Coronary artery (tissue), 2 donors: ENCODE data around the gene MEIS2.

Experiments used
- DNase-seq: peaks from one replicate; pipeline ENCODE4 v3.0.0-alpha.2; 2017; ENCODE audit warnings: low spot score
- H3K27ac ChIP-seq, 2 donors: fragments of 200-600 bp; sonication (generic); one replicate each; pipeline ENCODE4 v1.5.1; 2016 to 2019
- H3K4me3 ChIP-seq: fragments of 200-600 bp; sonication (generic); 2 replicates; pipeline ENCODE4 v1.5.1; 2016; ENCODE audit warnings: mild to moderate bottlenecking, moderate library complexity
- CTCF ChIP-seq: fragments of 200-600 bp; sonication (generic); IDR thresholded peaks from one replicate; pipeline ENCODE4 v1.5.1; 2019; ENCODE audit warnings: antibody characterized with exemption

MEIS2 gene

GRCh38 chr15:37061996-37062395, 38.4 kb downstream of the MEIS2 start:
- no peak for DNase-seq
- H3K4me3 ChIP-seq = no peak overlapping the region
- TF ChIP-seq CTCF = no peak
- no peak overlapping the region for H3K27ac ChIP-seq

- H3K27ac ChIP-seq = no peak overlapping the region
- no peak overlapping the region for H3K4me3 ChIP-seq
- TF ChIP-seq CTCF = no peak
- no peak for DNase-seq
Measured at GRCh38 chr15:37059086-37059485, 41.3 kb downstream of the MEIS2 start.

- DNase-seq = no peak
- no peak for TF ChIP-seq CTCF
- Histone ChIP-seq H3K4me3 (no peak overlapping the region), H3K27ac (no peak overlapping the region)
Measured at GRCh38 chr15:37058316-37058985, 41.9 kb downstream of the MEIS2 start.

- no peak overlapping the region for H3K27ac ChIP-seq
- no peak for DNase-seq
- H3K4me3 ChIP-seq = no peak overlapping the region
- no peak for TF ChIP-seq CTCF
Measured at GRCh38 chr15:37057831-37058230, 42.5 kb downstream of the MEIS2 start.

- H3K27ac ChIP-seq = peak overlapping the region in 1 of 2 donors; percentile 72
- TF ChIP-seq CTCF = no peak
- no peak overlapping the region for H3K4me3 ChIP-seq
- no peak for DNase-seq
Measured at GRCh38 chr15:37057256-37057655, 43.1 kb downstream of the MEIS2 start.

GRCh38 chr15:37056177-37057121, 43.9 kb downstream of the MEIS2 start:
- DNase-seq = no peak
- H3K4me3 ChIP-seq = peak overlapping the region; percentile 16
- TF ChIP-seq CTCF = no peak
- peak overlapping the region; percentile 3 to 72 for H3K27ac ChIP-seq

- TF ChIP-seq CTCF = no peak
- DNase-seq = no peak
- H3K4me3 ChIP-seq = no peak overlapping the region
- peak overlapping the region in 1 of 2 donors; percentile 72 for H3K27ac ChIP-seq
Measured at GRCh38 chr15:37055481-37055880, 44.9 kb downstream of the MEIS2 start.
